ENCODE measurements around the gene CDH23.

CDH23 gene

DNA sequence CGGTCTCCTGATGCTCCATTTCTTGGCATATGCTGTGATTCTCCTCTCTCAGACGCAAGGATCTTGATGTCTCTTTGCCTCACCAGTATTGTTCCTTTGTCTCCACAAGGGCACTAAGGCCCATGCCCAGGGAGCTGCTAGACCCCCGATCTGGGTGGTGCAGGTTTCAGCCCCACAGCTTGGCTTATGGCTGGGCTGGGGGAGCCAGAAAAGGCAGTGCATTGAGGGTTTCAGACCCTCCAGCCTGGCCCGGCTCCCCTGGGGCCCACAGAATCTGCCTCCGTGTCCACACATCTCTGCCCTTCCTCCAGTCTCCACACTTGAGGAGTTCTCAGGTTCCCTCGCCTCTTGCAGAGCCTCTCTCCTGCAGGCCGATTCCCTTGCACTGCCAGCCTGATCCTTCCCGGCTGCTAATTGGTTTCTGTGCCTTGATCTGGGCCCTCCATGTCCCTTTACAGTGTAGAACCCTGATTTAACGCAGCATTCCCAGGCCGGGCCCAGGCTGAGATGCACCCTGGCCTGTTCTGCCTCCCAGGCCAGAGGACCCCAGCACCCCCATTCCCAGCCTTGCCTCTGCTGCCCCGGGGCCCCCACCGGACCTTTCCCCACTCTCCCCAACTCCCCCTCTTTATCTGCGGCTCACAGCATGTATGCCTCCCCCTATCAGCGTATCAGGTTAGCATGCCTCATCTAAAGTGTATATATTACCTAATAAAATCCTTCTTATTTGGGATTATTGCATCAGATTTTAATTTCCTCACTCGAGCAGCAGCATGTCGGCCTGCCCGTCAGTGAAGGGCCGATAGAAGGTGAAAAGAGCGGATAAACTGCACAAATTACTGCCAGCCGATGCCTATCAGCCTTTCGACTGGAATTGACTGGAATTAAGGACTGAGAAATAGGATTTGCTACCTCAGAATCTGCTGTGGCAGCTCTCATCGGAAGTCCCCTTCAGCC, 177.1 kb downstream of the CDH23 start:
- TF ChIP-seq POLR2AphosphoS5 (IDR thresholded peaks at IDR 0.05; ENCODE audit: low read depth, low read length) (no peak), TAF1 (IDR thresholded peaks at IDR 0.05; ENCODE audit: borderline replicate concordance, insufficient read depth, low read length) (no peak), FOXP2 (optimal IDR thresholded peaks at IDR 0.05; ENCODE audit: borderline replicate concordance, extremely low read depth, extremely low read length, insufficient read depth) (no peak), SIN3A (IDR thresholded peaks at IDR 0.05; ENCODE audit: borderline replicate concordance, insufficient read depth, low read length) (no peak)
- TF ChIP-seq, protein P1, sequence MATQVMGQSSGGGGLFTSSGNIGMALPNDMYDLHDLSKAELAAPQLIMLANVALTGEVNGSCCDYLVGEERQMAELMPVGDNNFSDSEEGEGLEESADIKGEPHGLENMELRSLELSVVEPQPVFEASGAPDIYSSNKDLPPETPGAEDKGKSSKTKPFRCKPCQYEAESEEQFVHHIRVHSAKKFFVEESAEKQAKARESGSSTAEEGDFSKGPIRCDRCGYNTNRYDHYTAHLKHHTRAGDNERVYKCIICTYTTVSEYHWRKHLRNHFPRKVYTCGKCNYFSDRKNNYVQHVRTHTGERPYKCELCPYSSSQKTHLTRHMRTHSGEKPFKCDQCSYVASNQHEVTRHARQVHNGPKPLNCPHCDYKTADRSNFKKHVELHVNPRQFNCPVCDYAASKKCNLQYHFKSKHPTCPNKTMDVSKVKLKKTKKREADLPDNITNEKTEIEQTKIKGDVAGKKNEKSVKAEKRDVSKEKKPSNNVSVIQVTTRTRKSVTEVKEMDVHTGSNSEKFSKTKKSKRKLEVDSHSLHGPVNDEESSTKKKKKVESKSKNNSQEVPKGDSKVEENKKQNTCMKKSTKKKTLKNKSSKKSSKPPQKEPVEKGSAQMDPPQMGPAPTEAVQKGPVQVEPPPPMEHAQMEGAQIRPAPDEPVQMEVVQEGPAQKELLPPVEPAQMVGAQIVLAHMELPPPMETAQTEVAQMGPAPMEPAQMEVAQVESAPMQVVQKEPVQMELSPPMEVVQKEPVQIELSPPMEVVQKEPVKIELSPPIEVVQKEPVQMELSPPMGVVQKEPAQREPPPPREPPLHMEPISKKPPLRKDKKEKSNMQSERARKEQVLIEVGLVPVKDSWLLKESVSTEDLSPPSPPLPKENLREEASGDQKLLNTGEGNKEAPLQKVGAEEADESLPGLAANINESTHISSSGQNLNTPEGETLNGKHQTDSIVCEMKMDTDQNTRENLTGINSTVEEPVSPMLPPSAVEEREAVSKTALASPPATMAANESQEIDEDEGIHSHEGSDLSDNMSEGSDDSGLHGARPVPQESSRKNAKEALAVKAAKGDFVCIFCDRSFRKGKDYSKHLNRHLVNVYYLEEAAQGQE (IDR thresholded peaks at IDR 0.05; ENCODE audit: insufficient read depth in 1 of 2, low read depth in 2 of 2, low read length in 2 of 2), result no peak

DNA sequence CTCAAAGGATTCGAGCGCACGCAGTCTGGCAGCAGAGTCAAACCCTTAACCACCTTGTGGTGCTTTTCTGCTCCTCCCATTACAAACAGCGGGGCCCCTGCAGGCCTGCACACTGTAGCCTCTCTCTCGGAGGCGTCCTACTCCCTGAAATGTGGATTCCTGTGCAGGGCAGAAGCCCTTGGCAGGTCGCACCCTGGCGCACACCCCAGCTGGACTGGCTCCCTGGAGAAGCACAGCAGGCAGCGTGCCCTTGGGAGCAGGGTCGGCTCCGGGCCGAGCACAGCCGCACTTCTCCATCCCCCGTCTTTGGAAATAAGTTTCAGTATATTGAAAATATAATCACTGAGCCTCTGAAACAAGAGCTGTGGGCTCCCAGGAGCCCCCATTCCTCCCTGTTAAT, 178.7 kb downstream of the CDH23 start:
- TF ChIP-seq FOXP2 (optimal IDR thresholded peaks at IDR 0.05; ENCODE audit: borderline replicate concordance, extremely low read depth, extremely low read length, insufficient read depth), result no peak
- TF ChIP-seq, protein P1 (IDR thresholded peaks at IDR 0.05; ENCODE audit: insufficient read depth in 1 of 2, low read depth in 2 of 2, low read length in 2 of 2), result no peak
- no peak for TF ChIP-seq TAF1 (IDR thresholded peaks at IDR 0.05; ENCODE audit: borderline replicate concordance, insufficient read depth, low read length)
- TF ChIP-seq SIN3A (IDR thresholded peaks at IDR 0.05; ENCODE audit: borderline replicate concordance, insufficient read depth, low read length), result no peak
- TF ChIP-seq POLR2AphosphoS5 (IDR thresholded peaks at IDR 0.05; ENCODE audit: low read depth, low read length), result no peak

DNA sequence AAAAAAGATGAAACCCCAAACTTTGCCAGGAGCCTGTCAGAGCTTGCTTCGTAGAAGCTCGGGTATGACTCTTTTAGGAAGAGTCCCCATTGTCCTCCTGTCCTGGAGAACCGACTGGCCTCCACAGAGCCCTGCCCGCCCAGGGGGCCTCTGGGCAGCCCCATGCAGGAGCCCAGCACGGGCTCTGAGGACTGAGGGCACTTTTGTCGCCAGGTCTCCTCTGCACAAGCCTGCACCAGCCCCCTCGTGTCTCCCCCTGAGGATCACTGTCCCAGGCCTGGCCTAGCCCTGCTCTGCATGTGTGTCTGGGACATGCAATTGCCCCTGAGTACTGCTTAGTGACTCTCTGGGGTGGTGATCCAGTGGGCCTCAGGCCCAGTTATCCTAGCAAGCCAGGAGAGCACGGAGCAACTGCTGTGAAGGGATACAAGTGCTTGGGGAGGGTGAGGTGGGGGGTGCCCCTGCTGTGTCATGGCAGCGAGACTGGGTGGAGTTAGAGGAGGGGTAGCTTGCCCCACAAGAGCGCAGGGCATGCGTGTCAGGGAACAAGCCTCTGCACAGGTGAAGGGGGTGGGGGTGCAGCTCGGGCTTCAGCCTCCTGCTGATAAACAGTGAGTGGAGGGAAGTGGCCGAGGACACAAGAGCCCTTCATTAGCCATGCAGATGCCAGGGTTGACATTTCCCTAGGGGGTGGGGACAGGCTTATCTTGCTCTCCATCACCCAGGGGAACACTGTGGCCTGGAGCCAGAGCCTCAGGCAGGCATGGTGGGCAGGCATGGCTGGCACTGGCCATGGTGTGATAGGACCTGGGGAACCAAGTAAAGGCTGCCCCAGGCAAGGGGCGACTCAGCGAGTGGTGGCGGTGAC, 179.4 kb downstream of the CDH23 start:
- TF ChIP-seq, protein P1 (IDR thresholded peaks at IDR 0.05; ENCODE audit: insufficient read depth in 1 of 2, low read depth in 2 of 2, low read length in 2 of 2), result no peak
- TF ChIP-seq POLR2AphosphoS5 (IDR thresholded peaks at IDR 0.05; ENCODE audit: low read depth, low read length) (no peak), TAF1 (IDR thresholded peaks at IDR 0.05; ENCODE audit: borderline replicate concordance, insufficient read depth, low read length) (no peak), SIN3A (IDR thresholded peaks at IDR 0.05; ENCODE audit: borderline replicate concordance, insufficient read depth, low read length) (no peak), FOXP2 (optimal IDR thresholded peaks at IDR 0.05; ENCODE audit: borderline replicate concordance, extremely low read depth, extremely low read length, insufficient read depth) (no peak)

DNA sequence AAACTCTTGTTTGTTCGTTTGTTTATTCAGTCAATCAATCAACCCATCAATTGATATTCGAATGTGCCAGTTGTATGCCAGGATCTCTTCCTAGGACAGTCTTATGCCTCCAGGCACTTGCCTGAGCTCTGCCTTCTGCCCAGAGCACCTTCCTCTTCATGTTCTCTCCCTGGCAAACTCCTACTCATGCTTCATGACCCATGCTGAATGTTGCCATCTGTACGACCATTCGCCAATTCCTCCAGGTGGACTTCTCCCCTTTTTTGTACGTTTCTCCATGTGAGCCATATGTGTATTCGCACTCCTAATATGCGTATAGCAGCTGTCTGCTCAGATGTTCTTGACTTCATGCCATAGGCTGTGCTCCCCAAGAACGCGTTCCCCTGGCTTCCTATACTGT, 180.1 kb downstream of the CDH23 start:
- no peak for TF ChIP-seq TAF1 (IDR thresholded peaks at IDR 0.05; ENCODE audit: borderline replicate concordance, insufficient read depth, low read length)
- TF ChIP-seq POLR2AphosphoS5 (IDR thresholded peaks at IDR 0.05; ENCODE audit: low read depth, low read length), result no peak
- TF ChIP-seq FOXP2 (optimal IDR thresholded peaks at IDR 0.05; ENCODE audit: borderline replicate concordance, extremely low read depth, extremely low read length, insufficient read depth), result no peak
- TF ChIP-seq, protein P1 (IDR thresholded peaks at IDR 0.05; ENCODE audit: insufficient read depth in 1 of 2, low read depth in 2 of 2, low read length in 2 of 2), result no peak
- no peak for TF ChIP-seq SIN3A (IDR thresholded peaks at IDR 0.05; ENCODE audit: borderline replicate concordance, insufficient read depth, low read length)
